DOHH2 (cell line): ENCODE results near the gene TACC2.

ENCODE experiments used
- EZH2phosphoT487 ChIP-seq: fragments of 200-600 bp; sonication (generic); IDR thresholded peaks from 2 replicates; pipeline ENCODE4 v1.6.1; 2017; ENCODE audit warnings: borderline replicate concordance, mild to moderate bottlenecking, antibody characterized with exemption, low read length, moderate library complexity, mixed read lengths
- TF ChIP-seq, protein P1 (sequence below): fragments of 200-600 bp; sonication (generic); IDR thresholded peaks from one replicate; pipeline ENCODE4 v1.5.1; 2014; ENCODE audit warnings: antibody characterized with exemption, mild to moderate bottlenecking, low read depth, low read length; ENCODE audit not compliant: poor library complexity, severe bottlenecking

DNA sequence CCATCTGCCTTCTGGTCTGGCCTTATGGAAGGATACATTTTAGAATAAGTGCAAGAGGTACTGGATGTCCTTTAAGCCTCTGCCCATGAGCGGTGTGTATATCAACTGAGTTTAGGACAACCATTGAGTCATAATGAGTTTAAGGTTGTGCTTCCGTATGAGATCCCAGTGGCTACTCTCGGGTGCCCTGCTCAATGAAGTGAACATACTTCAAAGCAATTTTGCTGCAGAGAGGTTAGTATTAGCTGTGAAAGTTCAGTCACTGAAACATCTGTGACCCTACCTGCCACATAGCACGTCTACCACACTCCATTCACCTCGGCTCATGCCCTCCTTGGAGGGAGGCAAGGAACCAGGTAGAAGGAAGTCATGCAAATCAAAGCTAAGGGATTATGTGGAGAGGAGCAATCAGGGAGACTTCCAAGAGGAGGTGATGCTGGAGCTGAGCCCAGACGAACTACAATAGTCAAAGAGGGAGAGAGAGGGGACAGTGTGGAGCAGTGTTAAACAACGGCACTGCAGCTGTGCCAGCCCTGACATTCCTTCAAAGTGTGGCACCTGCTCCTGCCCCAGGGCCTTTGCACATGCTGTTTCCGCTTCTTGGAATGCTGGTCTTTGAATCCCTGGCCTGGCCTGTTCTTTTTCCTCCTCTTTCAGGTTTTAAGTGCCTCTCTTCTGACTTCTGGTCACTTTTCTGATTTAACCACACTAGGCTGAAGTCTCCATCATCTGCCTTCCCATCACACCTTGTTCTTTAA, 307.6 kb downstream of the TACC2 start:
- TF ChIP-seq, protein P1, sequence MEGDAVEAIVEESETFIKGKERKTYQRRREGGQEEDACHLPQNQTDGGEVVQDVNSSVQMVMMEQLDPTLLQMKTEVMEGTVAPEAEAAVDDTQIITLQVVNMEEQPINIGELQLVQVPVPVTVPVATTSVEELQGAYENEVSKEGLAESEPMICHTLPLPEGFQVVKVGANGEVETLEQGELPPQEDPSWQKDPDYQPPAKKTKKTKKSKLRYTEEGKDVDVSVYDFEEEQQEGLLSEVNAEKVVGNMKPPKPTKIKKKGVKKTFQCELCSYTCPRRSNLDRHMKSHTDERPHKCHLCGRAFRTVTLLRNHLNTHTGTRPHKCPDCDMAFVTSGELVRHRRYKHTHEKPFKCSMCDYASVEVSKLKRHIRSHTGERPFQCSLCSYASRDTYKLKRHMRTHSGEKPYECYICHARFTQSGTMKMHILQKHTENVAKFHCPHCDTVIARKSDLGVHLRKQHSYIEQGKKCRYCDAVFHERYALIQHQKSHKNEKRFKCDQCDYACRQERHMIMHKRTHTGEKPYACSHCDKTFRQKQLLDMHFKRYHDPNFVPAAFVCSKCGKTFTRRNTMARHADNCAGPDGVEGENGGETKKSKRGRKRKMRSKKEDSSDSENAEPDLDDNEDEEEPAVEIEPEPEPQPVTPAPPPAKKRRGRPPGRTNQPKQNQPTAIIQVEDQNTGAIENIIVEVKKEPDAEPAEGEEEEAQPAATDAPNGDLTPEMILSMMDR, result no peak
- no peak for TF ChIP-seq EZH2phosphoT487
